Liver (tissue), 9 donors: ENCODE data around the gene DSE. TPM values are rescaled to one million over a fixed set of nuclear protein-coding genes. Genes with fewer than 3 reads are reported as not detected.

Experiments
- DNase-seq: peaks from one replicate; pipeline ENCODE4 v3.0.0-alpha.2; 2017; ENCODE audit warnings: low spot score
- H3K27ac ChIP-seq, 2 donors: one replicate each; pipeline ENCODE4 v1.7.0; 2013; ENCODE audit warnings: inconsistent platforms in 2 of 2, low read length in 2 of 2, control low read depth in 1 of 2, low read depth in 1 of 2, mild to moderate bottlenecking in 1 of 2
- H3K27me3 ChIP-seq, 4 donors: one replicate each; pipeline versions ENCODE4 v1.6.1 to v1.7.0; 2013; ENCODE audit warnings: low read length in 3 of 4, inconsistent platforms in 1 of 4, mild to moderate bottlenecking in 1 of 4, moderate library complexity in 1 of 4; ENCODE audit not compliant: control insufficient read depth in 4 of 4, insufficient read depth in 4 of 4
- H3K36me3 ChIP-seq, 4 donors: one replicate each; pipeline versions ENCODE4 v1.6.1 to v1.7.0; 2013; ENCODE audit warnings: low read length in 3 of 4, mild to moderate bottlenecking in 3 of 4, low read depth in 1 of 4, moderate library complexity in 1 of 4; ENCODE audit not compliant: control insufficient read depth in 4 of 4, insufficient read depth in 3 of 4
- H3K4me1 ChIP-seq, 4 donors: one replicate each; pipeline versions ENCODE4 v1.6.1 to v1.7.0; 2013; ENCODE audit warnings: low read length in 3 of 4, mild to moderate bottlenecking in 3 of 4, moderate library complexity in 1 of 4; ENCODE audit not compliant: control insufficient read depth in 4 of 4, insufficient read depth in 4 of 4
- H3K4me3 ChIP-seq, 3 donors: one replicate each; pipeline versions ENCODE4 v1.6.1 to v1.7.0; 2013; ENCODE audit warnings: low read length in 3 of 3, control low read depth in 1 of 3, low read depth in 1 of 3, mild to moderate bottlenecking in 1 of 3
- H3K9ac ChIP-seq, 2 donors: one replicate each; pipeline ENCODE4 v1.7.0; 2013; ENCODE audit warnings: low read length in 2 of 2, mild to moderate bottlenecking in 2 of 2, moderate library complexity in 2 of 2, control low read depth in 1 of 2, low read depth in 1 of 2
- H3K9me3 ChIP-seq, 4 donors: one replicate each; pipeline versions ENCODE4 v1.6.1 to v1.7.0; 2013; ENCODE audit warnings: low read length in 3 of 4; ENCODE audit not compliant: control insufficient read depth in 4 of 4
- EGR1 ChIP-seq, 2 donors: IDR thresholded peaks; 2 replicates each; pipeline ENCODE4 v1.6.1; 2016 to 2018; ENCODE audit warnings: antibody characterized with exemption in 2 of 2, low read depth in 2 of 2
- FOXA1 ChIP-seq: IDR thresholded peaks from 2 replicates; pipeline ENCODE4 v1.6.1; 2016; ENCODE audit warnings: antibody characterized with exemption
- FOXA2 ChIP-seq: IDR thresholded peaks from 2 replicates; pipeline ENCODE4 v1.6.1; 2016; ENCODE audit warnings: antibody characterized with exemption
- GABPA ChIP-seq, 2 donors: IDR thresholded peaks in 1 of 2; conservative IDR thresholded peaks in 1 of 2; 2 replicates each; pipeline ENCODE4 v1.6.1; 2016; ENCODE audit warnings: antibody characterized with exemption in 2 of 2, mild to moderate bottlenecking in 1 of 2, moderate library complexity in 1 of 2
- HNF4A ChIP-seq, 2 donors: conservative IDR thresholded peaks; 2 replicates each; pipeline ENCODE4 v1.6.1; 2016; ENCODE audit warnings: antibody characterized with exemption in 2 of 2, mild to moderate bottlenecking in 2 of 2
- HNF4G ChIP-seq: IDR thresholded peaks from 2 replicates; pipeline ENCODE4 v1.6.1; 2016; ENCODE audit warnings: antibody characterized with exemption
- JUND ChIP-seq, 2 donors: IDR thresholded peaks; 2 replicates each; pipeline ENCODE4 v1.6.1; 2016; ENCODE audit warnings: antibody characterized with exemption in 2 of 2
- NR2F2 ChIP-seq: IDR thresholded peaks from 2 replicates; pipeline ENCODE4 v1.6.1; 2016; ENCODE audit warnings: antibody characterized with exemption
- RAD21 ChIP-seq, 2 donors: IDR thresholded peaks; 2 replicates each; pipeline ENCODE4 v1.6.1; 2016; ENCODE audit warnings: antibody characterized with exemption in 2 of 2, mild to moderate bottlenecking in 2 of 2
- RXRA ChIP-seq, 2 donors: IDR thresholded peaks; 2 replicates each; pipeline ENCODE4 v1.6.1; 2017 to 2018; ENCODE audit warnings: antibody characterized with exemption in 2 of 2, mild to moderate bottlenecking in 1 of 2
- SP1 ChIP-seq: IDR thresholded peaks from 2 replicates; pipeline ENCODE4 v1.6.1; 2018; ENCODE audit warnings: antibody characterized with exemption, mild to moderate bottlenecking
- TAF1 ChIP-seq: conservative IDR thresholded peaks from 2 replicates; pipeline ENCODE4 v1.6.1; 2016; ENCODE audit warnings: antibody characterized with exemption, mild to moderate bottlenecking
- YY1 ChIP-seq: IDR thresholded peaks from 2 replicates; pipeline ENCODE4 v1.6.1; 2016; ENCODE audit warnings: antibody characterized with exemption, mild to moderate bottlenecking
- ZBTB33 ChIP-seq: IDR thresholded peaks from 2 replicates; pipeline ENCODE4 v1.6.1; 2016; ENCODE audit warnings: antibody characterized with exemption
- WGBS: extraction: QIAGEN DNeasy Blood & Tissue Kit; methylation state at CpG from one replicate; pipeline ENCODE4 v1.1.7; 2013; 5-methylcytosine and 5-hydroxymethylcytosine counted together
- polyA plus RNA-seq, 2 donors: library from polyadenylated mRNA; stranded (reverse) in 1 of 2; unstranded in 1 of 2; fragments of 200-250 nt in 1 of 2; fragments of >200 nt in 1 of 2; fragmentation: Nextera tagmentation in 1 of 2; extraction: Ambion mirVana in 1 of 2; gene quantifications; one replicate each; pipeline versions ENCODE4 v1.2.1 to v1.2.3, GENCODE V29; 2013 to 2015
- total RNA-seq, 2 donors: library from RNA; depleted of rRNA; stranded (reverse); fragments of >200 nt; gene quantifications; one replicate each; pipeline ENCODE4 v1.2.3, GENCODE V29; 2014
- TF ChIP-seq, protein P1 (sequence below): fragments of 150-350 bp; IDR thresholded peaks from 2 replicates; pipeline ENCODE4 v1.5.1; 2017; ENCODE audit warnings: improper control_type of control experiment, low read depth, low read length; ENCODE audit not compliant: missing input control
- TF ChIP-seq, protein P2 (sequence below): IDR thresholded peaks from 2 replicates; pipeline ENCODE4 v1.6.1; 2016; ENCODE audit warnings: antibody characterized with exemption
- TF ChIP-seq, protein P3 (sequence below): IDR thresholded peaks from 2 replicates; pipeline ENCODE4 v1.6.1; 2016; ENCODE audit warnings: antibody characterized with exemption
- donor health status: healthy.
- donor health status: healthy.
- donor health status: healthy.
- donor health status: healthy.
- donor health status: healthy.

The DSE gene
- total and polyA plus RNA-seq, 4 donors, result 5.5 to 22.8 (median 9.6) TPM

DNA sequence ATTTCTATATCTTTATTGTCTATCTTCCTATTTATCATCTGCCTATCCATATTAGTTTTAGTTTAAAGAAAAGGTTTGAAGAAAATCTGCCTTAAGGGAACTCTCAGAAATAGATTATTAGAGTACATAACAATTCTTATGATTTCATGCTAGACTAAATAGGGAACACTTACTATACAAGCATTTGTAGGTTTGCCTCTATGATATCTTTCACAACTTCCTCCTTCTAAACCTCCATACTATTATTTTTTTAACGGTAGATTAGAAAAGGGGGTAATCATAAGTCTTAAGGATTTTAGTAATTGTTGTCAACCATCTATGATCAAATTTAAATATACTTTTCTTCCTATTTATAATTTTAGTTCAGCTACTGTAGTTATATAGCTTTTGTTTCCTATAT lies 11.6 kb upstream of the DSE start:
- Histone ChIP-seq H3K9ac (no peak overlapping the region), H3K4me1 (no peaks in the 10 kb centered on the region), H3K9me3 (no peaks in the 10 kb centered on the region), H3K4me3 (no peak overlapping the region), H3K36me3 (no peaks in the 10 kb centered on the region), H3K27me3 (no peaks in the 10 kb centered on the region), H3K27ac (no peak overlapping the region)
- TF ChIP-seq HNF4A (conservative IDR thresholded peaks at IDR 0.05) (no peak), NR2F2 (no peak), YY1 (no peak), GABPA (IDR thresholded peaks at IDR 0.05 in 1 of 2, conservative IDR thresholded peaks at IDR 0.05 in 1 of 2) (no peak), ZBTB33 (no peak), FOXA1 (no peak), SP1 (no peak), FOXA2 (no peak), HNF4G (no peak)
- TF ChIP-seq, protein P1, sequence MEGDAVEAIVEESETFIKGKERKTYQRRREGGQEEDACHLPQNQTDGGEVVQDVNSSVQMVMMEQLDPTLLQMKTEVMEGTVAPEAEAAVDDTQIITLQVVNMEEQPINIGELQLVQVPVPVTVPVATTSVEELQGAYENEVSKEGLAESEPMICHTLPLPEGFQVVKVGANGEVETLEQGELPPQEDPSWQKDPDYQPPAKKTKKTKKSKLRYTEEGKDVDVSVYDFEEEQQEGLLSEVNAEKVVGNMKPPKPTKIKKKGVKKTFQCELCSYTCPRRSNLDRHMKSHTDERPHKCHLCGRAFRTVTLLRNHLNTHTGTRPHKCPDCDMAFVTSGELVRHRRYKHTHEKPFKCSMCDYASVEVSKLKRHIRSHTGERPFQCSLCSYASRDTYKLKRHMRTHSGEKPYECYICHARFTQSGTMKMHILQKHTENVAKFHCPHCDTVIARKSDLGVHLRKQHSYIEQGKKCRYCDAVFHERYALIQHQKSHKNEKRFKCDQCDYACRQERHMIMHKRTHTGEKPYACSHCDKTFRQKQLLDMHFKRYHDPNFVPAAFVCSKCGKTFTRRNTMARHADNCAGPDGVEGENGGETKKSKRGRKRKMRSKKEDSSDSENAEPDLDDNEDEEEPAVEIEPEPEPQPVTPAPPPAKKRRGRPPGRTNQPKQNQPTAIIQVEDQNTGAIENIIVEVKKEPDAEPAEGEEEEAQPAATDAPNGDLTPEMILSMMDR, result no peak
- TF ChIP-seq, protein P2, sequence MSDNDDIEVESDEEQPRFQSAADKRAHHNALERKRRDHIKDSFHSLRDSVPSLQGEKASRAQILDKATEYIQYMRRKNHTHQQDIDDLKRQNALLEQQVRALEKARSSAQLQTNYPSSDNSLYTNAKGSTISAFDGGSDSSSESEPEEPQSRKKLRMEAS, result no peak
- WGBS, result 86% methylated on average over 1 of the region's 1 CpG
- no peak for DNase-seq

DNA sequence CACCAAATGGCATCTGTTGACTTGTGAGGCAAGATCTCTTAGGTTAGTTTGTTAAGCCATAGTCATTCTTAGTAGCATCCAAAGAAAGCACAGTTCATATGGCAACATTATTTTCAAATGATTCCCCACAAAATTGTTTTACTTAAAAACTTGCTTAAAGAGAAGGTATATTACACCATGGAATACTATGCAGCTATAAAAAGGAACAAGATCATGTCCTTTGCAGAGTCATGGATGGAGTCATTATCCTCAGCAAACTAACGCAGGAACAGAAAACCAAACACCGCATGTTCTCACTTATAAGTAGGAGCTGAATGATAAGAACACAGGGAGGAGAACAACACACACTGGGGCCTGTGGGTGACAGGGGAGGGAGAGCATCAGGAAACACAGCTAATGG lies 10.9 kb upstream of the DSE start:
- Histone ChIP-seq H3K27ac (no peak overlapping the region), H3K4me1 (no peaks in the 10 kb centered on the region)
- 98% methylated on average over 2 of the region's 2 CpGs for WGBS

DNA sequence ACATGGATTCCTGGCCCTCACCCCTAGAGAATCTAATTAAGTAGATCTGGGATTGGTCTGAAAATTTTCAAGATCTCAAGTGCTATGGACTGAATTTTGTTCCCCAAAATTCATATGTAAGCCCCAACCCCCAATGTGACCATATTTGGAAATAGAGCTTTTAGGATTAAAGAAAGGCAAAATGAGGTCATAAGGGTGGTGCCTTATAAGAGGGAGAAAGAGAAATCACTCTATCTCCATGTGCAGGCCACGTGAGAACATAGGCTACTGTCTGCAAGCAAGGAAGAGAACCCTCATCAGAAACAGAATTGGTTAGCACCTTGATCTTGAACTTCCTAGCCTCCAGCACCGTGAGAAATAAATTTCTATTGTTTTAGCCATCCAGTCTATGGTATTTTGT lies 8.5 kb upstream of the DSE start:
- no peak overlapping the region for H3K4me3 ChIP-seq
- H3K27me3 ChIP-seq, result no peaks in the 10 kb centered on the region
- no peak for DNase-seq
- TF ChIP-seq TAF1 (no peak), JUND (IDR thresholded peaks at IDR 0.05) (no peak), YY1 (no peak), FOXA2 (no peak), RAD21 (IDR thresholded peaks at IDR 0.05) (no peak), EGR1 (IDR thresholded peaks at IDR 0.05; ENCODE audit: low read depth in 2 of 2) (no peak), SP1 (no peak), FOXA1 (no peak), NR2F2 (no peak)
- TF ChIP-seq, protein P1, result no peak
- TF ChIP-seq, protein P3, sequence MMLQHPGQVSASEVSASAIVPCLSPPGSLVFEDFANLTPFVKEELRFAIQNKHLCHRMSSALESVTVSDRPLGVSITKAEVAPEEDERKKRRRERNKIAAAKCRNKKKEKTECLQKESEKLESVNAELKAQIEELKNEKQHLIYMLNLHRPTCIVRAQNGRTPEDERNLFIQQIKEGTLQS, result no peak
- H3K9ac ChIP-seq, result no peak overlapping the region
- peaks cover 0 to 3% (median 0%) of the 10 kb centered on the region in 4 donors for H3K4me1 ChIP-seq
- H3K36me3 ChIP-seq, result no peaks in the 10 kb centered on the region
- H3K27ac ChIP-seq, result no peak overlapping the region
- 61% methylated on average over 2 of the region's 2 CpGs for WGBS
- no peaks in the 10 kb centered on the region for H3K9me3 ChIP-seq

More for the DNA sequence above, 10.9 kb upstream of the DSE start:
- Histone ChIP-seq H3K36me3 (no peaks in the 10 kb centered on the region), H3K4me3 (no peak overlapping the region), H3K9me3 (no peaks in the 10 kb centered on the region), H3K9ac (no peak overlapping the region), H3K27me3 (no peaks in the 10 kb centered on the region)
- no peak for DNase-seq
- TF ChIP-seq FOXA2 (no peak), SP1 (no peak), GABPA (IDR thresholded peaks at IDR 0.05 in 1 of 2, conservative IDR thresholded peaks at IDR 0.05 in 1 of 2) (no peak), RXRA (IDR thresholded peaks at IDR 0.05) (no peak)
